Hepatocyte (in vitro differentiated cells): ENCODE measurements around the gene AMBRA1. TPM values are rescaled to one million over a fixed set of nuclear protein-coding genes. Genes with fewer than 3 reads are reported as not detected.

Experiments
- DNase-seq: peaks from one replicate; pipeline ENCODE4 v3.0.0-alpha.2; 2016; ENCODE audit warnings: low spot score
- H2AFZ ChIP-seq: fragments of 200-600 bp; sonication (generic); 2 replicates; pipeline ENCODE4 v1.6.0; 2016; ENCODE audit warnings: antibody characterized with exemption, mild to moderate bottlenecking
- H3K27ac ChIP-seq: fragments of 200-600 bp; sonication (generic); 2 replicates; pipeline ENCODE4 v1.5.1; 2016; ENCODE audit warnings: mild to moderate bottlenecking
- H3K27me3 ChIP-seq: fragments of 200-600 bp; sonication (generic); 2 replicates; pipeline ENCODE4 v1.6.1; 2016
- H3K36me3 ChIP-seq: fragments of 200-600 bp; sonication (generic); replicated peaks from 2 replicates; pipeline ENCODE4 v1.5.1; 2016; ENCODE audit warnings: low read depth; ENCODE audit not compliant: insufficient read depth
- H3K4me1 ChIP-seq: fragments of 200-600 bp; sonication (generic); 2 replicates; pipeline ENCODE4 v1.5.1; 2016; ENCODE audit warnings: mild to moderate bottlenecking, moderate library complexity; ENCODE audit not compliant: insufficient read depth
- H3K4me2 ChIP-seq: fragments of 200-600 bp; sonication (generic); 2 replicates; pipeline ENCODE4 v1.6.0; 2016
- H3K4me3 ChIP-seq: fragments of 200-600 bp; sonication (generic); 2 replicates; pipeline ENCODE4 v1.5.1; 2016; ENCODE audit warnings: mild to moderate bottlenecking
- H3K79me2 ChIP-seq: fragments of 200-600 bp; sonication (generic); 2 replicates; pipeline ENCODE4 v1.6.0; 2017; ENCODE audit warnings: mild to moderate bottlenecking
- H3K9me2 ChIP-seq: fragments of 200-600 bp; sonication (generic); replicated peaks from 2 replicates; pipeline ENCODE4 v1.6.0; 2017; ENCODE audit warnings: mild to moderate bottlenecking; ENCODE audit not compliant: insufficient read depth
- H3K9me3 ChIP-seq: fragments of 200-600 bp; sonication (generic); 2 replicates; pipeline ENCODE4 v1.5.1; 2016; ENCODE audit warnings: low read depth, mild to moderate bottlenecking
- H4K20me1 ChIP-seq: fragments of 200-600 bp; sonication (generic); 2 replicates; pipeline ENCODE4 v1.6.0; 2016; ENCODE audit warnings: mild to moderate bottlenecking; ENCODE audit not compliant: insufficient read depth, poor library complexity, severe bottlenecking
- EZH2 ChIP-seq: fragments of 200-600 bp; sonication (generic); IDR thresholded peaks from 2 replicates; pipeline ENCODE4 v1.6.1; 2016; ENCODE audit warnings: antibody characterized with exemption, mild to moderate bottlenecking, borderline replicate concordance
- EZH2phosphoT487 ChIP-seq: fragments of 200-600 bp; sonication (generic); IDR thresholded peaks from one replicate; pipeline ENCODE4 v1.6.1; 2018; ENCODE audit warnings: antibody characterized with exemption, mild to moderate bottlenecking, low read depth, moderate library complexity; ENCODE audit not compliant: unreplicated experiment, severe bottlenecking
- WGBS: methylation state at CpG from one replicate; pipeline ENCODE4 v1.1.6; 2016; ENCODE audit warnings: low lambda C conversion rate; ENCODE audit errors: missing lambda C conversion rate; 5-methylcytosine and 5-hydroxymethylcytosine counted together
- polyA plus RNA-seq: library from polyadenylated mRNA; unstranded; fragments of >200 nt; fragmentation: Nextera tagmentation; extraction: Ambion mirVana; gene quantifications from 2 replicates; pipeline ENCODE4 v1.2.1, GENCODE V29; 2016
- total RNA-seq: library from RNA; depleted of rRNA; stranded (reverse); fragments of >200 nt; gene quantifications from 2 replicates; pipeline ENCODE4 v1.2.3, GENCODE V29; 2014
- TF ChIP-seq, protein P1 (sequence below): fragments of 200-600 bp; sonication (generic); IDR thresholded peaks from 2 replicates; pipeline ENCODE4 v1.5.1; 2016; ENCODE audit warnings: antibody characterized with exemption, mild to moderate bottlenecking; ENCODE audit not compliant: poor library complexity

The AMBRA1 gene
- total and polyA plus RNA-seq, 2 experiments from 2014 or later, result 7.2 to 31.2 TPM

- Histone ChIP-seq H2AFZ (no peak overlapping the region), H4K20me1 (no peaks in the 10 kb centered on the region), H3K4me3 (no peak overlapping the region), H3K79me2 (no peaks in the 10 kb centered on the region), H3K9me3 (no peaks in the 10 kb centered on the region), H3K4me1 (no peaks in the 10 kb centered on the region), H3K9me2 (no peaks in the 10 kb centered on the region), H3K36me3 (no peaks in the 10 kb centered on the region), H3K4me2 (no peak overlapping the region), H3K27me3 (no peaks in the 10 kb centered on the region), H3K27ac (no peak overlapping the region)
- TF ChIP-seq EZH2phosphoT487 (no peak), EZH2 (no peak)
- TF ChIP-seq, protein P1, sequence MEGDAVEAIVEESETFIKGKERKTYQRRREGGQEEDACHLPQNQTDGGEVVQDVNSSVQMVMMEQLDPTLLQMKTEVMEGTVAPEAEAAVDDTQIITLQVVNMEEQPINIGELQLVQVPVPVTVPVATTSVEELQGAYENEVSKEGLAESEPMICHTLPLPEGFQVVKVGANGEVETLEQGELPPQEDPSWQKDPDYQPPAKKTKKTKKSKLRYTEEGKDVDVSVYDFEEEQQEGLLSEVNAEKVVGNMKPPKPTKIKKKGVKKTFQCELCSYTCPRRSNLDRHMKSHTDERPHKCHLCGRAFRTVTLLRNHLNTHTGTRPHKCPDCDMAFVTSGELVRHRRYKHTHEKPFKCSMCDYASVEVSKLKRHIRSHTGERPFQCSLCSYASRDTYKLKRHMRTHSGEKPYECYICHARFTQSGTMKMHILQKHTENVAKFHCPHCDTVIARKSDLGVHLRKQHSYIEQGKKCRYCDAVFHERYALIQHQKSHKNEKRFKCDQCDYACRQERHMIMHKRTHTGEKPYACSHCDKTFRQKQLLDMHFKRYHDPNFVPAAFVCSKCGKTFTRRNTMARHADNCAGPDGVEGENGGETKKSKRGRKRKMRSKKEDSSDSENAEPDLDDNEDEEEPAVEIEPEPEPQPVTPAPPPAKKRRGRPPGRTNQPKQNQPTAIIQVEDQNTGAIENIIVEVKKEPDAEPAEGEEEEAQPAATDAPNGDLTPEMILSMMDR, result no peak
- DNase-seq, result peak; percentile 33
- WGBS, result 94% methylated on average over 9 of the region's 9 CpGs
Measured at GRCh38 chr11:46413760-46414465, 179.9 kb downstream of the AMBRA1 start.

- Histone ChIP-seq H3K36me3 (no peaks in the 10 kb centered on the region), H3K9me3 (no peaks in the 10 kb centered on the region), H3K79me2 (no peaks in the 10 kb centered on the region), H3K27me3 (no peaks in the 10 kb centered on the region), H4K20me1 (no peaks in the 10 kb centered on the region), H3K27ac (no peak overlapping the region), H3K4me2 (no peak overlapping the region), H2AFZ (no peak overlapping the region), H3K4me3 (no peak overlapping the region), H3K4me1 (no peaks in the 10 kb centered on the region), H3K9me2 (no peaks in the 10 kb centered on the region)
- 76% methylated on average over 5 of the region's 5 CpGs for WGBS
- DNase-seq, result no peak
- TF ChIP-seq, protein P1, result no peak
- TF ChIP-seq EZH2phosphoT487 (no peak), EZH2 (no peak)
Measured at GRCh38 chr11:46410021-46410420, 183.8 kb downstream of the AMBRA1 start.

- Histone ChIP-seq H3K4me1 (no peaks in the 10 kb centered on the region), H3K79me2 (no peaks in the 10 kb centered on the region), H3K27me3 (no peaks in the 10 kb centered on the region), H3K9me2 (no peaks in the 10 kb centered on the region), H3K9me3 (no peaks in the 10 kb centered on the region), H2AFZ (no peak overlapping the region), H3K27ac (no peak overlapping the region), H3K4me3 (no peak overlapping the region), H3K4me2 (no peak overlapping the region), H3K36me3 (no peaks in the 10 kb centered on the region), H4K20me1 (no peaks in the 10 kb centered on the region)
- DNase-seq, result no peak
- WGBS, result 93% methylated on average over 6 of the region's 6 CpGs
- TF ChIP-seq, protein P1, result no peak
- TF ChIP-seq EZH2phosphoT487, result no peak
- TF ChIP-seq EZH2, result no peak
Measured at GRCh38 chr11:46408407-46408986, 185.3 kb downstream of the AMBRA1 start.
